Gastroesophageal sphincter (tissue), 3 donors: Measurements from ENCODE around the gene ALLC.
"Not testable (repeated sequence)": the region's sequence is repeated elsewhere in the genome, so short reads cannot be mapped to it uniquely, and the experiment has no call there.

ENCODE experiments used
- POLR2A ChIP-seq, 2 donors: fragments of 450-650 bp; IDR thresholded peaks; one replicate each; pipeline ENCODE4 v1.6.1; 2017; ENCODE audit warnings: antibody characterized with exemption in 2 of 2, mild to moderate bottlenecking in 2 of 2, moderate library complexity in 1 of 2
- TF ChIP-seq, protein P1 (sequence below), 4 experiments: fragments of 200-600 bp in 2 of 4; fragments of 450-650 bp in 2 of 4; sonication (generic) in 1 of 4; IDR thresholded peaks; one replicate each; pipeline ENCODE4 v1.5.1; 2017 to 2019; ENCODE audit warnings: antibody characterized with exemption in 4 of 4, mild to moderate bottlenecking in 2 of 4, moderate library complexity in 2 of 4

DNA sequence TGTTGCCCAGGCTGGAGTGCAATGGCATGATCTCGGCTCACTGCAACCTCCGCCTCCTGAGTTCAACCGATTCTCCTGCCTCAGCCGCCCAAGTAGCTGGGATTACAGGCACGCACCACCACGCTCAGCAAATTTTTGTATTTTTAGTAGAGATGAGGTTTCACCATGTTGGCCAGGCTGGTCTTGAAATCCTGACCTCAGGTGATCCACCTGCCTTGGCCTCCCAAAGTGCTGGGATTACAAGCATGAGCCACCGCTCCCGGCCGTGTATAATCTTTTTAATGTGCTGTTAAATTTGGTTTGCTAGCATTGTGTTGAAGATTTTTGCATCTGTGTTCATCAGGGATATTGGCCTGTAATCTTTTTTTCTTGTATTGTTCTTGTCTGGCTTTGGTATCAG lies 38.3 kb upstream of the ALLC start:
- TF ChIP-seq, protein P1, sequence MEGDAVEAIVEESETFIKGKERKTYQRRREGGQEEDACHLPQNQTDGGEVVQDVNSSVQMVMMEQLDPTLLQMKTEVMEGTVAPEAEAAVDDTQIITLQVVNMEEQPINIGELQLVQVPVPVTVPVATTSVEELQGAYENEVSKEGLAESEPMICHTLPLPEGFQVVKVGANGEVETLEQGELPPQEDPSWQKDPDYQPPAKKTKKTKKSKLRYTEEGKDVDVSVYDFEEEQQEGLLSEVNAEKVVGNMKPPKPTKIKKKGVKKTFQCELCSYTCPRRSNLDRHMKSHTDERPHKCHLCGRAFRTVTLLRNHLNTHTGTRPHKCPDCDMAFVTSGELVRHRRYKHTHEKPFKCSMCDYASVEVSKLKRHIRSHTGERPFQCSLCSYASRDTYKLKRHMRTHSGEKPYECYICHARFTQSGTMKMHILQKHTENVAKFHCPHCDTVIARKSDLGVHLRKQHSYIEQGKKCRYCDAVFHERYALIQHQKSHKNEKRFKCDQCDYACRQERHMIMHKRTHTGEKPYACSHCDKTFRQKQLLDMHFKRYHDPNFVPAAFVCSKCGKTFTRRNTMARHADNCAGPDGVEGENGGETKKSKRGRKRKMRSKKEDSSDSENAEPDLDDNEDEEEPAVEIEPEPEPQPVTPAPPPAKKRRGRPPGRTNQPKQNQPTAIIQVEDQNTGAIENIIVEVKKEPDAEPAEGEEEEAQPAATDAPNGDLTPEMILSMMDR (IDR thresholded peaks at IDR 0.05), result not testable (repeated sequence)
- not testable (repeated sequence) for TF ChIP-seq POLR2A (IDR thresholded peaks at IDR 0.05)
